Measurements from ENCODE around the gene ANKDD1A. TPM values are rescaled to one million over a fixed set of nuclear protein-coding genes. Genes with fewer than 3 reads are reported as not detected.
A peak's percentile ranks its signal among the peaks of the same experiment; 100 is the strongest.

ANKDD1A gene
- total RNA-seq, 1 donor from 2014 or later: 6.0 TPM

- Histone ChIP-seq H3K27me3 (no peaks in the 10 kb centered on the region), H3K27ac (no peak overlapping the region), H3K36me3 (peaks cover 44% of the 10 kb centered on the region), H3K9me3 (no peaks in the 10 kb centered on the region), H3K4me3 (no peak overlapping the region), H3K4me1 (no peaks in the 10 kb centered on the region)
- DNase-seq: no peak
- TF ChIP-seq CTCF (IDR thresholded peaks at IDR 0.05): no peak
- intact Hi-C loops (cut with DNase I): no loop called here
- no peak for ATAC-seq
Observed at GRCh38 chr15:64954395-64954794, 42.7 kb downstream of the ANKDD1A start.

GRCh38 chr15:64959128-64959527 lies 47.4 kb downstream of the ANKDD1A start:
- Histone ChIP-seq H3K27ac (no peak overlapping the region), H3K4me3 (no peak overlapping the region), H3K9me3 (no peaks in the 10 kb centered on the region), H3K36me3 (peaks cover 92% of the 10 kb centered on the region), H3K27me3 (no peaks in the 10 kb centered on the region), H3K4me1 (no peaks in the 10 kb centered on the region)
- intact Hi-C loops (cut with DNase I): no loop called here
- DNase-seq (no peak), ATAC-seq (no peak)
- no peak for TF ChIP-seq CTCF (IDR thresholded peaks at IDR 0.05)

- no peak overlapping the region for H3K27ac ChIP-seq
- no peak for ATAC-seq
- H3K36me3 ChIP-seq: peaks cover 100% of the 10 kb centered on the region
- H3K9me3 ChIP-seq: no peaks in the 10 kb centered on the region
- no peaks in the 10 kb centered on the region for H3K4me1 ChIP-seq
- no peaks in the 10 kb centered on the region for H3K27me3 ChIP-seq
- no peak overlapping the region for H3K4me3 ChIP-seq
- intact Hi-C loops (cut with DNase I): no loop called here
- TF ChIP-seq CTCF (IDR thresholded peaks at IDR 0.05): no peak
- no peak for DNase-seq
Observed at GRCh38 chr15:64960153-64960552, 48.5 kb downstream of the ANKDD1A start.

GRCh38 chr15:64961013-64961412 lies 49.3 kb downstream of the ANKDD1A start:
- H3K27me3 ChIP-seq: no peaks in the 10 kb centered on the region
- ATAC-seq (no peak), DNase-seq (no peak)
- TF ChIP-seq CTCF (IDR thresholded peaks at IDR 0.05): no peak
- H3K9me3 ChIP-seq: no peaks in the 10 kb centered on the region
- H3K4me3 ChIP-seq: no peak overlapping the region
- no peaks in the 10 kb centered on the region for H3K4me1 ChIP-seq
- intact Hi-C loops (cut with DNase I): no loop called here
- H3K27ac ChIP-seq: no peak overlapping the region
- H3K36me3 ChIP-seq: peaks cover 96% of the 10 kb centered on the region

GRCh38 chr15:64969401-64969800 lies 57.7 kb downstream of the ANKDD1A start:
- no peaks in the 10 kb centered on the region for H3K4me1 ChIP-seq
- DNase-seq: no peak
- no peak overlapping the region for H3K4me3 ChIP-seq
- H3K27me3 ChIP-seq: no peaks in the 10 kb centered on the region
- peaks cover 89% of the 10 kb centered on the region for H3K36me3 ChIP-seq
- no peaks in the 10 kb centered on the region for H3K9me3 ChIP-seq
- no peak for ATAC-seq
- H3K27ac ChIP-seq: no peak overlapping the region
- no peak for TF ChIP-seq CTCF (IDR thresholded peaks at IDR 0.05)
- intact Hi-C loops (cut with DNase I): no loop called here

- H3K4me1 ChIP-seq: no peaks in the 10 kb centered on the region
- no peak for TF ChIP-seq CTCF (IDR thresholded peaks at IDR 0.05)
- H3K27ac ChIP-seq: no peak overlapping the region
- H3K27me3 ChIP-seq: no peaks in the 10 kb centered on the region
- peak; percentile 85 for ATAC-seq
- H3K36me3 ChIP-seq: peaks cover 92% of the 10 kb centered on the region
- DNase-seq: peak; percentile 74
- H3K4me3 ChIP-seq: no peak overlapping the region
- H3K9me3 ChIP-seq: no peaks in the 10 kb centered on the region
- intact Hi-C loops (cut with DNase I): no loop called here
Observed at GRCh38 chr15:64970698-64971097, 59.0 kb downstream of the ANKDD1A start.
